SH-SY5Y (cell line): ENCODE measurements around the gene CAMTA1.

ENCODE experiments used
- GATA2 ChIP-seq: IDR thresholded peaks from 2 replicates; pipeline ENCODE4 v1.6.1; 2011; ENCODE audit warnings: mild to moderate bottlenecking, low read depth, low read length
- GATA3 ChIP-seq: IDR thresholded peaks from 2 replicates; pipeline ENCODE4 v1.6.1; 2011; ENCODE audit warnings: low read depth, mild to moderate bottlenecking, low read length, moderate library complexity

DNA sequence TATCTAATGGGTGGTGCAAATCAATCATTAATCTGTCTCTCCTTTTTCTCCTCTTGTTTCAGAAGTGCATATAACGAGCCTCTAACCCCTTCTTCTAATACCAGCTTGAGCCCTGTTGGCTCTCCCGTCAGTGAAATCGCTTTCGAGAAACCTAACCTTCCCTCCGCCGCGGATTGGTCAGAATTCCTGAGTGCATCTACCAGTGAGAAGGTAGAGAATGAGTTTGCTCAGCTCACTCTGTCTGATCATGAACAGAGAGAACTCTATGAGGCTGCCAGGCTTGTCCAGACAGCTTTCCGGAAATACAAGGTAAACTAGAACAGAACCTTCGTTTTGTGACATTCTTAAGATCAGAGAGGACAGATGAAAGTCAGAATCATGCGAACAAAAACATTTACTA lies 960.5 kb downstream of the CAMTA1 start:
- TF ChIP-seq GATA3: no peak
- TF ChIP-seq GATA2: no peak
